NOMO-1 treated with dmso at 0.1 percent for 144 hours (cell line): ENCODE results near the gene PCED1B.
A peak's percentile ranks its signal among the peaks of the same experiment; 100 is the strongest.
"Not testable (repeated sequence)": the region's sequence is repeated elsewhere in the genome, so short reads cannot be mapped to it uniquely, and the experiment has no call there.

Experiments used
- DNase-seq: peaks from one replicate; lab custom pipeline; 2025; ENCODE audit not compliant: unreplicated experiment; lab: John Stamatoyannopoulos, UW

Gene PCED1B

DNA sequence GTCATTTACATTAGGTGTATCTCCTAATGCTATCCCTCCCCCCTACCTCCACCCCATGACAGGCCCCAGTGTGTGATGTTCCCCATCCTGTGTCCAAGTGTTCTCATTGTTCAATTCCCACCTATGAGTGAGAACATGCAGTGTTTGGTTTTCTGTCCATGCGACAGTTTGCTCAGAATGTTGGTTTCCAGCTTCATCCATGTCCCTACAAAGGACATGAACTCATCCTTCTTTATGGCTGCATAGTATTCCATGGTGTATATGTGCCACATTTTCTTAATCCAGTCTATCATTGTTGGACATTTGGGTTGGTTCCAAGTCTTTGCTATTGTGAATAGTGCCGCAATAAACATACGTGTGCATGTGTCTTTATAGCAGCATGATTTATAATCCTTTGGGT is 37.9 kb downstream of the PCED1B start:
- DNase-seq = not testable (repeated sequence)

GRCh38 chr12:47120736-47121135 is 41.3 kb downstream of the PCED1B start:
- DNase-seq = no peak

GRCh38 chr12:47121146-47121545 is 41.7 kb downstream of the PCED1B start:
- DNase-seq = no peak

DNA sequence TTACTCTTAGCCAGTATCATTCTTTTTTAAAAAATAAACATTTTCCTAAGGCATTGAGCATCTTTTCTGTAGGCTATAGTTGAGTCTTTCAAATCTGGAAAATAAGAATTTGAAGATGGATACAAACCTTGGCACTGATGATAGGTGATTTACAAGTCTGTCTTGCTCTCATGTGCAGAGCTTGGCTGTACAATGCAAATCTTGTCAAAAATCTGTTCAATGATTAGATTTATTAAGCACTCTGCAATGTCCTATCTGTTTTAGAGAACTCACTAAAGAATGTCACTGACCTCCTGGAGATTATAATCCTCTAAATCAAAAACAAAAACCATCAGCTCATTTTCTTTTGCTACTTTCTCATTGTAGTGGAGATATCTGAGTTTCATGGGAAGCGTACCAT is 43.2 kb downstream of the PCED1B start:
- DNase-seq = no peak

DNA sequence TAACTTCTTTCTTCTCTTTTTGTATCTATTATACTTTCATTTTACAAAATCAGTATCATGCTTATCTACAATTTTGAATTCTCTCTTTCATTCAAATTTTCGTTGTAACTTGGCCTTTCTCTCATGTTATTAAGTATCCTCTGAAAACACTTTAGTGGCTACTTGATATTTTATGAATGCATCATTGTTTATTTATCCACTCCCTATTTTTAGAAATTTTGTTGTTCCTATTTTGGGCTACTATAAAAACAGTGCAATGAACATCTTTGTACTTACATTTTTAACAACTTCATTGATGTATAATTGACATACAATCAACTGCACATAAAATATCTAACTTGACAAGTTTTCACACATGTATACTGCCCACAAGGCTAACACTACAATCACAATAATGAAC is 44.3 kb downstream of the PCED1B start:
- DNase-seq = no peak

DNA sequence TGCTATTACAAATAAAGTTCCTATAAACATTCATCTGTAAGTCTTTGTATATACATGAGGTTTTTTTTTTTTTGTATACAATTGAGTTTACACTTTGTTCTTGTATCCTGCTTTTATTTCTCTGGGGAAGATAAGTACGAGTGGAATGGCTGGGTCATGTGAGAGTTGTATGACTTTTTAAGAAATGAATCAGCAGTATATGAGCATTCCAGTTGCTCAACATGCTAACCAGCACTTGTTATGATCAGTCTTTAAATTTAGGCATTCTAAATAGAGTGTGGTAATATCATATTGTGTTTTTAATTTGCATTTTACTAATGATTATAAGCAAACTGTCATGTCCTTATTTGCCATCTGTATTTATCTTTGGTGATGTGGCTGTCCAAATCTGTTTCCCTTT is 45.0 kb downstream of the PCED1B start:
- no peak for DNase-seq

DNA sequence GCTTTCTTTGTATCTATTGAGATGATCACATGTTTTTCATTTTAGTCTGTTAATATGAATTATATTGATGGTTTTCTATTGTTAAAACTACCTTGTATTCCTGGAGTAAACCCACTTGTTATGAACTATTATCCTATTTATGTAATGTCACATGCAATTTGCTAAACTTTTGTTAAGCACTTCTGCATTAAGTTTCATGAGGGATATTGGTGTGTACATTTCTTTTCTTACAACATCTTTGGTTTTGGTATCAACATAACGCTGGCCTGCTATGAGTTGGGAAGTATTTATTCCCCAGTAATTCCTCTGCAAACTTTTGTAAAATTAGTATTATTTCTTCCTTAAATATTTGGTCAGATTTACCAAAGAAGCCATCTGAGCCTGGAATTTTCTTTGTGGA is 46.8 kb downstream of the PCED1B start:
- DNase-seq = no peak

GRCh38 chr12:47131011-47131410 is 51.6 kb downstream of the PCED1B start:
- no peak for DNase-seq

GRCh38 chr12:47134005-47134404 is 54.6 kb downstream of the PCED1B start:
- DNase-seq = no peak

- DNase-seq = no peak
These were observed 56.2 kb downstream of the PCED1B start for GRCh38 chr12:47135578-47135977.

- peak; percentile 71 for DNase-seq
These were observed 59.7 kb downstream of the PCED1B start for GRCh38 chr12:47139000-47139681.

GRCh38 chr12:47141459-47141858 is 62.0 kb downstream of the PCED1B start:
- DNase-seq = no peak

DNA sequence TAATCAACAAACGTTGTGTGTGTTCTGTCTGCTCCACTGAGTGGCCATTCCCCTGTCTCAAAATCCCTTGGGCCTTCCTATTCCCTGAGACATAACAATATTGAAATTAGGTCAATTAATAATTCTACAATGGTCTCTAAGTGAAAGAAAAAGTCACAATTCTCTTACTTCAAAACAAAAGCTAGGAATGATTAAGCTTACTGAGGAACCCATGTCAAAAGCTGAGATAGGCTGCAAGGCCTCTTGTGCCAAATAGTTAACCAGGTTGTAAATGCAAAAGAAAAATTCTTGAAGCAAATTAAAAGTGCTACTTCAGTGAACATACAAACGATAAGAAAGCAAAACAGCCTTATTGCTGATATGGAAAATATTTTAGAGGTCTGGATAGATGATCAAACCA is 65.3 kb downstream of the PCED1B start:
- DNase-seq = no peak

GRCh38 chr12:47145188-47145587 is 65.8 kb downstream of the PCED1B start:
- no peak for DNase-seq

- no peak for DNase-seq
These were observed 68.3 kb downstream of the PCED1B start for GRCh38 chr12:47147739-47148138.

- DNase-seq = no peak
These were observed 69.7 kb downstream of the PCED1B start for GRCh38 chr12:47149146-47149545.

DNA sequence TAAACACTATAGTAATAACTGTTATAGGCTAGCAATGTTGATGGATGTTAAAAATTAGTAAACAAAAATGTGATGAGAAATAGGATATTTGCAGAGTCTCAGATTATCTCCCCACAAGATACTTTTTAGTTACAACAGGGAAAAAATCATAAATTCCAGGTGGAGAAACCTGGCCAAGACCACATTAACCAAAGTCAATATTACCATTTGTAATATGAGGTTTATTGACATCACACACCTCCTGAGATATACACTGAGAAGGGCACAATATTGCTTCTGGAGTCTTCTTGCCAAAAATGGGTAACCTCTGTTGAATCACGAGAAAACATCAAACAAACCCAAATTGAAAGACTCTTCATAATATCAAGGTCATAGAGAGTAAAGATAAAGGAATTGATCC is 72.7 kb downstream of the PCED1B start:
- no peak for DNase-seq

DNA sequence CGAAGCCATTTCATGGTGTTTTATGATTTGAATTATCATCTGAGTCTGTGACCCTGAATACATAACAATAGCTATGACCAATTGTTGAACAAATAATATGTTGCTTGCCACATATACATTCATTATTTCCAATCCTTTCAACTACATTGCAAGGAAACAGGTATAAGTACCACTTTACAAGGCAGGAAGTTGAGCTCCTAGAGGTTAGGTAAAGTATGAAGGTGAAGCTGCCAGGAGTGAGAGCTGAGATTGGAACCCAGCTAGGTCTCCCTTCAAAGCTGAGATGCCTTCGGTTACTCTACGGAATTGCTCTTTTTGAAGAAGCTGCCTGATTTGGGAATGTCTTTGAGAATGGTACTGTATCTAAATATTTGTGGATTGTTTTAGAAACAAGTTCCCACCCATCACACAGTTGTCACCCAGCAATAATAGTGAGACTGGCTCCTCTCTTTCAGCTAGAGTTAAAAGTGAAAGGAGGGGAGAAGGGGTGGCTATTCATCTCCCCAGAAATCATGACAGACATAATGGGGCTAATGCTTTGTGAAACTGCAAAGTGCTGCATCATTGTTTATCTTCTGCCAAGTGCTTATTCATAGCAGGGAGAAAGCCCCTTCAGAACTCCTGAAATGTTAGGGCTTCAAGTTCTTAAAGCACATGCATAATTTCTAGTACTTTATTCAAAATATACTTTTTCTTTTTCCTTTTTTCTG is 76.2 kb downstream of the PCED1B start:
- DNase-seq = no peak

GRCh38 chr12:47156167-47156736 is 76.8 kb downstream of the PCED1B start:
- no peak for DNase-seq

GRCh38 chr12:47158792-47159191 is 79.4 kb downstream of the PCED1B start:
- DNase-seq = no peak

DNA sequence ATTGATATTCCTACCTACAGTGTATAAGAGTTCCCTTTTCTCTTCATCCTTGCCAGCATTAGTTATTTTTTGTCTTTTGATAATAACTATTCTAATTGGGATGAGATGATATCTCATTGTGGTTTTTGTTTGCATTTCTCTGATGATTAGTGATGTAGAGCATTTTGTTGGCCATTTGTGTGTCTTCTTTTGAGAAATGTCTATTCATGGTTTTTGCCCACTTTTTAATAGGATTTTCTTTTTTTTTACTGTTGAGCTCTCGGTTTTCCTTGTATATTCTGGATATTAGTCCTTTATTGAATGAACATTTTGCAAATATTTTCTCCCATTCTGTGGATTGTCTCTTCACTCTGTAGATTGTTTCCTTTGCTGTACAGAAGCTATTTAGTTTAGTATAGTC is 79.9 kb downstream of the PCED1B start:
- DNase-seq = no peak
